Left lobe of liver (tissue), 2 donors: ENCODE measurements around the gene TAAR5. TPM values are rescaled to one million over a fixed set of nuclear protein-coding genes. Genes with fewer than 3 reads are reported as not detected.
"Not testable (repeated sequence)": the region's sequence is repeated elsewhere in the genome, so short reads cannot be mapped to it uniquely, and the experiment has no call there.

ENCODE experiments used
- ATAC-seq: fragments of 200-7000 bp; cut with Tn5 transposase; one replicate; pipeline ENCODE4 v1.9.1; 2020; ENCODE audit warnings: mild to moderate bottlenecking, moderate library complexity
- DNase-seq: peaks from one replicate; pipeline ENCODE4 v3.0.0-alpha.2; 2020; ENCODE audit warnings: low spot score
- total RNA-seq: library from RNA; stranded (reverse); gene quantifications from one replicate; pipeline ENCODE4 v1.2.1, GENCODE V29; 2021
- donor health status: DM: no; HTN: no; CAD: no; lungs with moderate emphysema.
- donor health status: DM: no; HTN: yes; CAD: no.

TAAR5 gene, protein sequence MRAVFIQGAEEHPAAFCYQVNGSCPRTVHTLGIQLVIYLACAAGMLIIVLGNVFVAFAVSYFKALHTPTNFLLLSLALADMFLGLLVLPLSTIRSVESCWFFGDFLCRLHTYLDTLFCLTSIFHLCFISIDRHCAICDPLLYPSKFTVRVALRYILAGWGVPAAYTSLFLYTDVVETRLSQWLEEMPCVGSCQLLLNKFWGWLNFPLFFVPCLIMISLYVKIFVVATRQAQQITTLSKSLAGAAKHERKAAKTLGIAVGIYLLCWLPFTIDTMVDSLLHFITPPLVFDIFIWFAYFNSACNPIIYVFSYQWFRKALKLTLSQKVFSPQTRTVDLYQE
- total RNA-seq: not detected

DNA sequence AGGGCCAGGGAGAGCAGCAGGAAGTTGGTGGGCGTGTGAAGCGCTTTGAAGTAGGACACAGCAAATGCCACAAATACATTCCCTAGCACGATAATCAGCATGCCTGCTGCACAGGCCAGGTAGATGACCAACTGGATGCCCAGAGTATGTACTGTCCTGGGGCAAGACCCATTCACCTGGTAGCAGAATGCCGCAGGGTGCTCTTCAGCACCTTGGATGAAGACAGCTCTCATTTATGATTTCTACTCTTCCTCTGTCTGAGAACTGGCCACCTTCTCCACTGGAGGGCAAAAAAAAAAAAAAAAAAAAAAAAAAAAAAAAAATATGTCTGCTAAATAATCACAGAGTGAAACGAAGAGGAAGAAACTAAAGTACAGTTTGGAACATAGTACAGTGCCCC lies at the start of gene TAAR5:
Gene TAAR5, minus strand, starts transcription at position 288 of the 400 bp plus-strand sequence. Its CDS starts 55 bp downstream, at position 233.
- DNase-seq (no peak), ATAC-seq (no peak)

DNA sequence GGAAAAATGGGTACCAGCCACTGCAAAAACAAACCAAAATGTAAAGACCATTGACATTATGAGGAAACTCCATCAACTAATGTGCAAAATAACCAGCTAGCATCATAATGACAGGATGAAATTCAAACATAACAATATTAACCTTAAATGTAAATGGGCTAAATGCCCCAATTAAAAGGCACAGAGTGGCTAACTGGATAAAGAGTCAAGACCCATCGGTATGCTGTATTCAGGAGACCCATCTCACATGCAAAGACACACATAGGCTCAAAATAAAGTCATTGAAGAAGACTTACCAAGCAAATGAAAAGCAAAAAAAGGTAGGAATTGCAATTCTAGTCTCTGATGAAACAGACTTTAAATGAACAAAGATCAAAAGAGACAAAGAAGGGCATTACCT lies 47.6 kb upstream of the TAAR5 start:
- not testable (repeated sequence) for DNase-seq, ATAC-seq

GRCh38 chr6:132635906-132636305 lies 46.4 kb upstream of the TAAR5 start:
- DNase-seq: not testable (repeated sequence)
- peak; percentile 53 for ATAC-seq

GRCh38 chr6:132635288-132635687 lies 45.7 kb upstream of the TAAR5 start:
- DNase-seq, ATAC-seq: not testable (repeated sequence)

DNA sequence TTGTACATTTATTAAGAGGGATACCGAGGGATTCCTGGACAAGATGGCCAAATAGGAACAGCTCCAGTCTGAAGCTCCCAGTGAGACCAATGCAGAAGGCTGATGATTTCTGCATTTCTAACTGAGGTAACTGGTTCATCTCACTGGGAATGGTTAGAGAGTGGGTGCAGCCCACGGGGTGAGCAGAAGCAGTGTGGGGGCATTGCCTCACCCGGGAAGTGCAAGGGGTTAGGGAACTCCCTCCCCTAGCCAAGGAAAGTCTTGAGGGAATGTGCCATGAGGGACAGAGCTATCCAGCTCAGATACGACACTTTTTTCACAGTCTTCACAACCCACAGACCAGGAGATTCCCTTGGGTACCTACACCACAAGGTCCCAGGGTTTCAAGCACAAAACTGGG lies 45.3 kb upstream of the TAAR5 start:
- DNase-seq (no peak), ATAC-seq (no peak)

GRCh38 chr6:132633362-132633761 lies 43.8 kb upstream of the TAAR5 start:
- peak; percentile 91 for ATAC-seq
- DNase-seq: no peak

DNA sequence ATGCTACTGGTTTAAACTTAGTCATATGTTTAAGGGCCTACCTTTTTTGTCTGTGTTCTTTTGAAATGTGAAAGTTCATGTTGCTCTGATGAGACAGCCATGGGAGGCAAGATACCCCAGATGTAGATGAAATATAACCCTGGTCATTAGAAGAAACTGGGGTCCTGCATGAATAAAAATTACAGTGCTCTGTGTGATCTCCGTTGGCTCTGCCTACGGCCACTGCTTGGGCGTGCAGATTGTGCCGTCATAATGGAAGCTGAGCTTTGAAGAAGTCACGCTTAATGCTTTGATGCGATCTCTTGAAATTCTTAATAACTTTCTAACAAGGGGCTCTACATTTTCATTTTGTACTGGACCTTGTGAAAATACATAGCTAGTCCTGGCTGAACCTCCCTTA lies 34.6 kb upstream of the TAAR5 start, which contains the start of gene TAAR2:
Gene TAAR2, minus strand, starts transcription at position 101 of the 400 bp plus-strand sequence. Its CDS starts 0 bp downstream, at position 101.
- no peak for ATAC-seq

DNA sequence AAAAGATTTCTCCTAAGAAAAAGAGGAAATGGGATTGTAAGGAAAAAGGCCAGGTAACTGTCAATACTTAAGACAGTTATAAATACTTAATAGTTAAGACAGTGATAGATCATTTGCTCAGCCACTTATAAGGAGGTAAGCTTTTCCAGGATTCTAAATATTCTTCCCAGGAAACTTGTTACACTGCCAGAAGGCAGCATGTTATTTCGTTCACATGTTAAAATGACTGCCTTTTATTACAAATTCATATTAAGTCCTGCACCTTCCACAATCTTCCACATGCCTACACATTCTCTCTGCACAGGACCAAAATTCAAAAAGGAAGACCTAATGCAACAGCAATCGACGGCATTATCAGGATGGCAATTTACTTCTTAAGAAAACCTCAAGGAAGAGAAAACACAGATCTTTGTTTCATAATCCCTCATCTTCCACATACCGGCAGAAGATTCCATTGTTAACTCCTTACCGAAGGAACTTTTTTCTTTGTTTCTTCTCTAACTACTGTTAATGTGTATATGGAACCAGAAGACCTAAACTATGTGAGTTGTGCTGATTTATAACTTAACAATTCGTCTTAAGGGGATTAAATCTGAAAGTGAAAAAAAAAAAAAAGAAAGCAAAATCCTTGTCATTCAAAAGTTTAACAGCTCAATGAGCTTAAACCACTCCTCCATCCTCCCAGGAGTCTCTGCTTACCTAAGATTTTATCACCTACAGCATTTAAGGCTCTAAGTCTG lies 33.7 kb upstream of the TAAR5 start:
- no peak for DNase-seq
- no peak for ATAC-seq

More for the DNA sequence above, 34.6 kb upstream of the TAAR5 start, which contains the start of gene TAAR2:
- no peak for DNase-seq

- ATAC-seq (no peak), DNase-seq (no peak)
Measured at GRCh38 chr6:132616677-132617076, 27.1 kb upstream of the TAAR5 start.

DNA sequence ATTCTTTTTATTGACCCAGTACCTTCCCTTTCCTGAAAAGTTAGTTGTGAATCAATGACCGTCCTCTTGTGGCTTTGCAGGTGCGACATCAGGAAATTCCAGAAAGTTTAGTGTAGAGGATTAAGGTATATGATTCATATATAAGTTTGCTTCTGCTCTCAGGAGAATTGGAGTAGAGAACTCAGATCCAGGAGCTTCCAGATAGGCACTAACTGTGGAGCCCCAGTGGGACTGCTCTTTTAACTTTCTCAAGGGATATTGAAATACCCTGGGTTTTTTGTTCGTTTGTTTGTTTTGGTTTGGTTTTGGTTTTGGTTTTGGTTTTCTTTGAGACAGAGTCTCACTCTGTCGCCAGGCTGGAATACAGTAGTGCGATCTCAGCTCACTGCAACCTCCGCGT lies 25.0 kb upstream of the TAAR5 start:
- no peak for DNase-seq
- peak; percentile 78 for ATAC-seq

- ATAC-seq (peak; percentile 58), DNase-seq (no peak)
Measured at GRCh38 chr6:132612449-132613108, 23.0 kb upstream of the TAAR5 start.

DNA sequence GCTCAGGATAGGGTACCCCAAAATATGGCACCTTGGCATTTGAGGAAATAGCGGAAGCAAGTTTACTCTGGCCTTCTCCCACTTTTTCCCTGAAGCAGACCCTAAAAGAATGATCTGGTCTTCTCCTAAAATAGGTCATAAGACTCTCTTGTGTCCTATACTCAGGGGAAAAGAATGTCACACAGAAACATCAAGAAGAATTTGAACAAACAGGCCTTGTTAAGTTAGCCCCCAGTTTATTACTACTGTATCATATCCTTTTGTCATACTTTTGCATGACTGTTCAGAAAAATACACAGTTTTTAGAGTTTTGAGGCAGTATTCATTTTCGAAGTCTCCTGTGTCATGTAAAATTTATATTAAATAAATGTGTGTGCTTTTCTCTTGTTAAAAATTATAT lies 22.1 kb upstream of the TAAR5 start:
- DNase-seq (no peak), ATAC-seq (no peak)

GRCh38 chr6:132607544-132608233 lies 18.1 kb upstream of the TAAR5 start:
- peak; percentile 69 for ATAC-seq
- DNase-seq: no peak

- ATAC-seq: no peak
- DNase-seq: no peak
Measured at GRCh38 chr6:132604635-132605152, 15.2 kb upstream of the TAAR5 start.

DNA sequence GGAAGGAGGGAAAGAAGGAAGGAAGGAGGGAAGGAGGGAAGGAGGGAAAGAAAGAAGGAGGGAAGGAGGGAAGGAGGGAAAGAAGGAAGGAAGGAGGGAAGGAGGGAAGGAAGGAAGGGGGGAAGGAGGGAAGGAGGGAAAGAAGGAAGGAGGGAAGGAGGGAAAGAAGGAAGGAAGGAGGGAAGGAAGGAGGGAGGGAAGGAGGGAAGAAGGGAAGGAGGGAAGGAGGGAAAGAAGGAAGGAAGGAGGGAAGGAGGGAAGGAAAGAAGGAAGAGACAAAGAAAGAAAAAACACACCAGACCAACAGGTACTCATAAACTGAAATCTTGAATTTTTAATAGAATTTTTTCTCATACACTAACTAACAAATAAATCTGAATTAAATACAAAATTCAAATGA lies 11.4 kb upstream of the TAAR5 start:
- not testable (repeated sequence) for DNase-seq, ATAC-seq

DNA sequence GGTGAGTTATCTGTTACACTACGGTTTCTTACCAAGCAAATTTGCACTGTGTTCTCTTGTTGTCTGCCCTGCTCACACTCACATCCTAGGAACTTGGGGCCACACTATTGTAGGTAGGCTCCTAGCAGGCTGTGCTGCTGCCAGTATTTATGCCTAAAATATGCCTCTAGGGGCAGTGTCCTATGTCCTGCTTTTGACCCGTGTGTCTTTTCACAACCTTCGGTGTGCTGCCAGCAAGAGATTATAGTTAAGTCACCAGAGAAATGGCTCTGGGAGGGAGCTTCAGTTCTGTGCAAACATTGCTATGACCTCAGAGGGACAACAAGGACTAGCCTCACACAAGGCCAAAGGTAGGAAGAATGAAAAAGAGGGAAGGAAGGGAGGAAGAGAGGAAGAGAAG lies 8.9 kb upstream of the TAAR5 start:
- DNase-seq (peak; percentile 66), ATAC-seq (peak; percentile 90)

DNA sequence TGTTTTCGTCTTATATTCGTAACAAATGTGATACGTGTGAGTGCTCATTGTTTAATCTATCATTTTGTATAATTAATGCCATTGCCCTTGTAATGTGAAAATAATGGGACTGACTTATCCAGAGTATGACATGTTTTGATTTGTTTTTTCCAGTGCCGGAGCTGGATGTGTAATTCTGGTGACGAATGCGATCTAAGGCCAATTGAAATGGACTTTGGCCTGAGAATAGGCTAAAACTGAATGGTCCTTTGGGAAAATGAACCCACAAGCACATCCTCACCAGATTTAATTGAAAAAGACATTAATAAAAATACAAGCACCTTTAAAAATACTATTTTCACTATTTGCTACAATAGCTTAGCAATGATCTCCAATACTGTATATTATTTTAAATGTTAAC lies 6.7 kb upstream of the TAAR5 start:
- ATAC-seq (peak; percentile 80), DNase-seq (peak; percentile 54)

GRCh38 chr6:132592855-132593254 lies 3.3 kb upstream of the TAAR5 start:
- no peak for ATAC-seq
- no peak for DNase-seq

GRCh38 chr6:132590362-132590761 lies 821 bp upstream of the TAAR5 start:
- ATAC-seq (no peak), DNase-seq (no peak)

GRCh38 chr6:132587424-132587823 lies 2.1 kb downstream of the TAAR5 start:
- no peak for DNase-seq
- no peak for ATAC-seq

- ATAC-seq (no peak), DNase-seq (no peak)
Measured at GRCh38 chr6:132584698-132585097, 4.8 kb downstream of the TAAR5 start.
